HG03575 (cell line): ENCODE measurements around the gene RBBP5.

Experiments
- ATAC-seq: cut with Tn5 transposase; IDR thresholded peaks from one replicate; pipeline ENCODE4 v1.9.1; 2021; ENCODE audit not compliant: unreplicated experiment, insufficient number of reproducible peaks, low FRiP score; ENCODE audit errors: extremely low read depth

Gene RBBP5

DNA sequence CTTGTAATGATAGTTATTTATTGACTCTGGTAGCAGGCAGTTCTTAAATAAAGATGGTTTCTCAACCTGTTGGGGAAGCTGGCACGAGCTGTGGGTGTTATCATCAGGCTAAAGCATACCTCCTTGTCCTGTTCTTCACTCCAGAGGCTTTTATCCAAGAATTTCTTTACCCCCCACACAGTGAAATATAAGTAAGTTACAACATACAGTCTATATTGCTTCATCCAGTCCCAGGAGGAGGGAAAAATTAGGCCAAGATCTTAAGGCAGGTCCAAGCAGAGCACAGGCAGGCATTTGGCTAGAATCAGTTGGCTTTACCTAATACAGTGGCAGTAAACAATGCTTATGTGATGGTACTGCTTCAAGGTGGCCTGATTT is 43.9 kb downstream of the RBBP5 start:
- ATAC-seq, result no peak

GRCh38 chr1:205077158-205077933 is 44.4 kb downstream of the RBBP5 start:
- no peak for ATAC-seq

GRCh38 chr1:205076245-205076761 is 45.5 kb downstream of the RBBP5 start:
- ATAC-seq, result no peak

DNA sequence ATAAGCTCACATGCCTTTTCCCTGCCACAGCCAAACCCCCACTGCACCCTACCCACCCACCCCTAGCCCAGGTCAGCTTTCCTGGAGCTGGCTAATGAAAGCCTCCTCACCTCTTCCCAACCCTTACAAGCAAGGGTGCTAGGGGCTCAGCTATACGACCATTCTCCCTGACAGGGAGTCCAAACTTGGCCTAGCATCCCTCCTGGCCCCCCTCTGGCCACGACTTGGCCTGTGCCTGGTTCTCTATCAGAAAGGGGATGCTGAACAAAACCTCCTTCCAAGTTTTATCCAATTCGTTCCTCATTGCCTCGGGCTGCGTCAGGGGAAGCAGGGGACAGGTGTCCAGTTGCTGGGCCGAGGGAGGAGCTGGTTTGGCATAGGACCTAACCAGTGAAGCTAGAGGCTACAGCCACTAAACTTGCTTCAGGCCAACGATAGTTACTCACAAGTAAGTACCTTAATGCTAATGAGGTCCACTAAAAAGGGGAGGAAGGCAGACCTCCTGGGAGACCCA is 46.1 kb downstream of the RBBP5 start:
- ATAC-seq, result no peak

DNA sequence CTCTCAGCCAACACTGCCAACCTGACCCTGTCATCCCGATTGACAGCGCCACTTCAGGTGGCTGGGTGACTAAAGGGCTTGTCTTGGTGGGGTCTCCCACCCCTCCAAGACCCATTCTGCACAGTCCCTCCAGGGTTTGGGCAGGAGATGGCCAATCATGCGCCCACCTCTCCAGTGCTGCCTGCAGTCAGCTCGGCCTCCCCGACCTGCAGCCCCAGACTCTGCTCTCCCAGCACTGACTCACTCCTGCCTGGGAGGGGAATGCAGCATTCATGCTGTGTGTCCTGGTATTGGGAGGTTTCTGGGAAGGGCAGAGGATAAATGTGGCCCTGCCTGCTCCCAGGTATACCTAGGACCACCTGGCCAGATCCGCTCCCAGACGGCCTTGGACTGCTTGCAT is 47.3 kb downstream of the RBBP5 start:
- ATAC-seq, result no peak

DNA sequence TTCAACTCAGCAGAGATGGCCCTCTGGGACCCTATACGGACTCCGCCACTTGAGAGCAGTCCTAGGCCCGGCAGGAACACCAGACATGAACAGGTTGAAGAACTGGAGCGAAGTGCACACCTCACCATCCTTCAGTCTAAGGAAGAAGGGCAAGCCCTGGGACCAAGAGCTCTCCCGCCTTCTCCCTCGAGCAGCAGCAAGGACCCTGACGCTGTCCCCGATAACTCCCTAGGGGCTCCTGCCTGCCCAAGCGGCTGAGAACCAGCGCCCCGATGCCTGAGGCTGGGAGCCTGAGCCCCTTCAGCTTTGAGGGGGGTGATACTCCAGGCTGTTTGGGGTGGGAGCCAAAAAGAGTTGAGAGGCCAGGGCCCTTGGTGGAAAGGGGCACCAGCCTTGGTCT is 47.7 kb downstream of the RBBP5 start:
- ATAC-seq, result no peak

DNA sequence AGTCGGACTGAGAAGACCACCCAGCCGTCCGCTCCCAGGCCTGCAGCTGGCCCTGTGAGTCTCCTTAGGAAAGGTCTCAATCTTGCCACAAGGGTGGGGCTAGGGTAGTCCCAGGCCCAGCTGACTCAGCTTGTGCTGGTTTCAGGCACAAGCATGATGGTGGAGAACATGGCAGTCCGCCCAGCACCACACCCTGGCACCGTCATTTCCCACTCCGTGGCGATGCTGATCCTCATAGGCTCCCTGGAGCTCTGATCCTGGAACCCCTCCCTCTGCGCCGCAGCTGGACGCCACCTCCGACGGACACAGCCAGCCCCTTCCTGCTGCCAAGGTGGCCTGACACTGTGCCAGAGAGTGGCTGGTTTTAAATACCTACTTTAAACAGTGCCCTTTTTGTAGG is 48.3 kb downstream of the RBBP5 start:
- ATAC-seq, result no peak

- ATAC-seq, result no peak
These were observed 48.9 kb downstream of the RBBP5 start for GRCh38 chr1:205072881-205073280.

DNA sequence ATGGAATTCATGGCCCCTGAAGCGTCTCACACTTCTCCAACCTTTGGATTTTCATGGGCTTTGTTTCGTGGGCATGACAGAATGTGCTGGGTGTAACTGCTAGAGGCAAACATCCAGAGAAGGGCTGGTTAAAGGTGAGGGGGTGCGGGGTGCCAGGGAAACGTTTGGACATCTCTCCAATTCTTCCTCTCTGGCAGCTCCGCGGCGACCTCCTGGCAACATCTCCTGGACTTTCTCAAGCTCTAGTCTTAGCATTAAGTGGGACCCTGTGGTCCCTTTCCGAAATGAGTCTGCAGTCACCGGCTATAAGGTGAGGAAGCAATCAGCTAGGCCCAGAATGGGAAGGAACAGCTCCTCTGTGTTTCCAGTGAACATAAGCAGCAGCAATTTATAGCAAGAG is 49.5 kb downstream of the RBBP5 start:
- ATAC-seq, result no peak

GRCh38 chr1:205071801-205072200 is 50.0 kb downstream of the RBBP5 start:
- ATAC-seq, result no peak

DNA sequence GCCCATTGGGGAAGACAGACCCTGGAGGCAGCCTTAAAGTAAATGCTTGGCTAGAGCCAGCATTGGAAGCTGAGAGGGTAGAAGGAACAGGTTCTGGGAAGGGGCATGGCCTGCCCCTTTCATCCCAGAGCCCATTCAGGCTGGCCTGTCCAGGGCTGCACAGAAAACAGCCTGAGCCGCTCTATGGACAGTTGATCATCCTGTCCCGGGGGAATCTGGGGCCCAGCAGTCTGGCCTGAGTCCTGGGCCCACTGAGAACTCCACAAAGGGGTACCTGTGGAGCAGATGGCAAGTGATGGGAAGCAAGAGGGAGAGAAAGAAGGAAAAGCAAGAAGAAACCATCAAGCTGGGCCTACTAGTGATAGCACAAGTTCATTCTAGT is 50.8 kb downstream of the RBBP5 start:
- ATAC-seq, result no peak

DNA sequence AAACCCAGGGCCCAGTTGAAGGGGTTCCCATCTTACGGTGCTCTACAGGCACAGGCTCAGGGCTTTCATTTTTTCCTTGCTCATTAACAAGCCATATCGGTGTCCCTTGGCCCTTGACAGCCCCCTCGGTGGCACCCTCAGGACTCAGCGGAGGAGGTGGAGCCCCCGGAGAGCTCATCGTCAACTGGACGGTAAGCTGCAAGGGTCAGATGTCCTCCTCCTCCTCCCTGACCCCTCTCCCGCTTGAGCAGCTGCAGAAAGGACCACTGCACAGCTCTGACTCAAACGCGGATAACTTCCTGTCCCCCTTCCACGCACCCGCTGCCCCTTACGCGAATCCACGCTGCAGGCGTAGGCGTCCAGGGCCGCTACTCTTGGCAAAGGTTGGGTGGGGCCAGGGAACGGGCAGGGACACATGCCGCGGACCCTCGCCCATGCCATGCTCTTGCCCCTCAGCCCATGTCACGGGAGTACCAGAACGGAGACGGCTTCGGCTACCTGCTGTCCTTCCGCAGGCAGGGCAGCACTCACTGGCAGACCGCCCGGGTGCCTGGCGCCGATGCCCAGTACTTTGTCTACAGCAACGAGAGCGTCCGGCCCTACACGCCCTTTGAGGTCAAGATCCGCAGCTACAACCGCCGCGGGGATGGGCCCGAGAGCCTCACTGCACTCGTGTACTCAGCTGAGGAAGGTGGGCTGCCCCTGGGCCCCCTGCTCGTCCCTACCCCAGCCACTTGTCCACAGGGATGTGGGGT is 52.2 kb downstream of the RBBP5 start:
- ATAC-seq, result no peak

DNA sequence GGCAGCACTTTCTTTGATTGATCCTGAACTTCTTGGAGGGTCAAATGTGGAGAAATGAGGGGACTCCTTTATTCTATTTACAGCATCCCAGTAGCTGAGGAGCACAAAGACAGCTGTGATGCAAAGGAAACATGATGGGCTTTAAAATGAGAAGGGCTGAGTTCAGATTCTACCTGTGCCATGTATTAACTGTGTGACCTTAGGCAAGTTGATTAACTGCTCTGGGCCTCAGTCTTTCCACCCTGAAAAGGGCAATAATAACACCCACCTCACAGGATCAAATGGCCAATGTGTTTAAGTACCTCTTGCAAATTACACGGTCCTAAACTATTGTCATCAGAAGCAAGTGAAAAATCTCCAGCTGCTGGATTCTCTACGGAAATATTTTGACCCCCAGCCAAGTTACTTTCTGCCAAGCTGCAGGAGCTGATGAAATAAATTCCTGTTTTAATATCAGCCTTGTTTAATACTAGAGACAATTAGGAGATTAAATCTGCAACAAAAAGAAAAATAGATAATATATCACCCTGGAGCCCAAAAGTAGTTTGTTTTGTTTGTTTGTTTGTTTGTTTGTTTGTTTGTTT is 53.2 kb downstream of the RBBP5 start:
- ATAC-seq, result no peak

DNA sequence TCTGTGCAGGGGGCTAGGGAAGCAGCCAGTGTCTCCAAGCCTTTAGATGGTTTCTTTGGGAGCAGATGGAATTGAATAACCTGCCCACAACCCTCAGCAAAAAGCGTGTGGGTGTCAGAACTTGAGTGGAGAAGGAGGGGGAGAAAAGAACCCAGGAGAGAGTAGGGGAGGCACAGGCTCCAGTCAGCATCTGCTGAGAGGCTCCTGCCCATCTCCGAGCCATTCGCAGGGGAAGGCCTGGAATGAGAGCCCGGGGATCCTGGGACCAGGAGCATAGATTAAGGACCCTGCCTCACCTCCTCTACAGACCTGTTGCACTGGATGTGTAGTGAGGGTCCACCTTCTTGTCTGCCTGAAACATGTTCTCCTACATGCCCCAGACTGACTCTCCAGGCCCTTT is 53.8 kb downstream of the RBBP5 start:
- no peak for ATAC-seq

DNA sequence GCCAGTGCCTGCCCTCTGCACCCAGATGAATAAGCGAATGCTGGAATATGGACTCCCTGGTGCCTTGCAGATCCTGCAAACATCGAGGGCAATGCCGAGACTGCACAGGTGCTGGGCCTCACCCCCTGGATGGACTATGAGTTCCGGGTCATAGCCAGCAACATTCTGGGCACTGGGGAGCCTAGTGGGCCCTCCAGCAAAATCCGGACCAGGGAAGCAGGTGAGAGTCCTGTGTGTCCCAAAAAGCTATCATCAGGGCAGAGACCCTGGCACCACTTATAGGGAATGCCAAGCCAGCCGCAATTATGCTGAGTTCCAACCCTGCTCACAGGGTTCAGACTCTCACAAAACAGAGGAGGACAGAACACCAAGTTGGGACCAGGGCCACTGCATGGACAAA is 54.7 kb downstream of the RBBP5 start:
- no peak for ATAC-seq

DNA sequence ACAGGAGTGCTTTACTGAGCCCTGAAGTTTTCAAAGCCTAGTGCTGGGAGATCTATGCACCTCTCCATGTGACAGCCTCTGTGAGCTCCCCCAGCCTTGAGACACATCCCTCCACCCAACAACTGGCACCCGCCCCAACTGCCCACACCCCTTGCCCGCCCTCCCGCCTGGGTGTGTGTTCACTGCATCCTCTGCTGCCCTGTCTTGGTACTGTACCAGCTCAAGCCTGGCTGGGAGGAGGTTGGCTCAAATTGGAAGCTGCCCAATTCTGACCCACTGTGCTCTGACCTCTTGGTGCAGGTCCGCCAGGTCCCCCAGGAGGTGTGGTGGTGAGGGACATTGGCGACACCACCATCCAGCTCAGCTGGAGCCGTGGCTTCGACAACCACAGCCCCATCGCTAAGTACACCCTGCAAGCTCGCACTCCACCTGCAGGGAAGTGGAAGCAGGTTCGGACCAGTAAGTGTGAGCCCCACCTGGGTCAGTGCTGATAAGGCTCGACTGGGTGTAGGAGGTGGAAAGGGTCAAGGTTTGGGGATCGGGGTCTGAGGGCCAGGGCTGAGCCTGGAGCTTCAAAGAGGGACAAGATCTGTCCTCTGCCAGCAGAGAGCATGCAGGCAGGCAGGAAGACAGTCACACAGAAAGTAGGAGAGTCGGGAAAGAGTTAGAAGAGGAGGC is 55.5 kb downstream of the RBBP5 start:
- ATAC-seq, result no peak

DNA sequence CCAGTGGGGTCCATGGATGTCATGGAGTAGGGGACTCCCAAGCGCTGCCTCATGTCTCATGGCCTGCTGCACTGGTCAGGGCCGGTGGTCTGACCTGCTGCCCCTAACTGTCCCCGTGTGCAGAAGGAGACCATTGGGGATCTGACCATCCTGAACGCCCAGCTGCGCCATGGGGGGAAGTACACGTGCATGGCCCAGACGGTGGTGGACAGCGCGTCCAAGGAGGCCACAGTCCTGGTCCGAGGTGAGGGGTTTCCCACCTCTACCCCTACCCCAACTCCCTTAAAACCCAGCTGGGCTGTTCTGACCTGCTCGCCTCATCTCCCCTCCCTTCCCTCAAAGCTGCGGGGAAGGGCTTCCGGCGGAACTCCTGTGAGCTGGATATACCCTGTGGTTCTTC is 56.1 kb downstream of the RBBP5 start:
- no peak for ATAC-seq

GRCh38 chr1:205064741-205065316 is 56.9 kb downstream of the RBBP5 start:
- ATAC-seq, result no peak

DNA sequence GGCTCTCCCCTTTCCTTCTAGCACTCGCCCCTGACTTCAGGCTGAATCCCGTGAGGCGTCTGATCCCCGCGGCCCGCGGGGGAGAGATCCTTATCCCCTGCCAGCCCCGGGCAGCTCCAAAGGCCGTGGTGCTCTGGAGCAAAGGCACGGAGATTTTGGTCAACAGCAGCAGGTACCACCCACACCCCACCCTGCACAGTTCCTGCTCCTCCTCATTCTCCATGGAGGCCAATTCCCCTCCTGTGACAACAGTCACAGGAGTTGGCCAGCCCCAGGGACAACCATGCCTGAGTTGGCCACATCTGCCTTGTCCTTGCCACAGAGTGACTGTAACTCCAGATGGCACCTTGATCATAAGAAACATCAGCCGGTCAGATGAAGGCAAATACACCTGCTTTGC is 57.5 kb downstream of the RBBP5 start:
- no peak for ATAC-seq
